A549 (cell line): ENCODE data around the gene CNTN4.

Experiments used
- CTCF ChIP-seq: fragments of >200 bp; sonication (Bioruptor Twin); formaldehyde crosslinking; IDR thresholded peaks from 3 replicates; pipeline ENCODE4 v1.5.1; 2016
- EP300 ChIP-seq, 2 experiments: fragments of >200 bp; sonication (Bioruptor Twin); formaldehyde crosslinking; IDR thresholded peaks; 2 replicates in 1 of 2; 3 replicates in 1 of 2; pipeline ENCODE4 v1.6.1; 2016 to 2017
- MAX ChIP-seq: IDR thresholded peaks from 2 replicates; pipeline ENCODE4 v1.6.1; 2012
- POLR2A ChIP-seq: IDR thresholded peaks from 2 replicates; pipeline ENCODE4 v1.6.1; 2012; ENCODE audit warnings: mild to moderate bottlenecking, low read length
- REST ChIP-seq: fragments of 200-600 bp; sonication (generic); IDR thresholded peaks from 2 replicates; pipeline ENCODE4 v1.6.1; 2016; ENCODE audit warnings: antibody characterized with exemption, mild to moderate bottlenecking, moderate library complexity

- TF ChIP-seq CTCF (no peak), REST (no peak), POLR2A (no peak), MAX (no peak), EP300 (IDR thresholded peaks at IDR 0.05) (no peak)
Observed at GRCh38 chr3:2839876-2840275, 741.2 kb downstream of the CNTN4 start.
